Measurements from ENCODE around the gene PIK3CA. TPM values are rescaled to one million over a fixed set of nuclear protein-coding genes. Genes with fewer than 3 reads are reported as not detected.
"Not testable (repeated sequence)": the region's sequence is repeated elsewhere in the genome, so short reads cannot be mapped to it uniquely, and the experiment has no call there.

PIK3CA gene
- total RNA-seq, 1 donor from 2014 or later, result 20.1 TPM

- TF ChIP-seq POLR2AphosphoS5 (IDR thresholded peaks at IDR 0.05; ENCODE audit: insufficient read depth in 1 of 2, low read depth in 1 of 2), result no peak
- TF ChIP-seq POLR2A (IDR thresholded peaks at IDR 0.05), result no peak
- TF ChIP-seq CTCF (IDR thresholded peaks at IDR 0.05), result no peak
- no peak overlapping the region for H3K4me3 ChIP-seq
- H3K4me1 ChIP-seq, result no peaks in the 10 kb centered on the region
- peaks cover 0 to 32% of the 10 kb centered on the region in 2 donors for H3K36me3 ChIP-seq
- H3K27me3 ChIP-seq, result no peaks in the 10 kb centered on the region
- no peaks in the 10 kb centered on the region for H3K9me3 ChIP-seq
- intact Hi-C loops (cut with DNase I), result no loop called here
- no peak overlapping the region for H3K27ac ChIP-seq
- no peak for DNase-seq (ENCODE audit: extremely low spot score in 2 of 2)
These were observed 81.0 kb downstream of the PIK3CA start for GRCh38 chr3:179229177-179229576.

DNA sequence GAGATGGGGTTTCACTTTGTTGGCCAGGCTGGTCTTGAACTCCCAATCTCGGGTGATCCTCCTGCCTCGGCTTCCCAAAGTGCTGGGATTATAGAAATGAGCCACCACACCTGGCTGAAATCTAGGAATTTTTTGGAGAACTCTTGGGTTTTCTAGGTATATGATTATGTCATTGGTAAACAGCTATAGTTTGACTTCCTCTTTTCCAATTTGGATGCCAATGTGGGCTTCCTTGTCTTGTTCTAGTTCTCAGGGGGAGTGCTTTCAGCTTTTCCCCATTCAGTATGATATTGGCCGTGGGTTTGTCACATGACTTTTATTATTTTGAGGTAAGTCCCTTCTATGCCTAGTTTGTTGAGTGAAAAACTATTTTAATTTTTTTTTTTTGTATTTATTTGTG, 84.9 kb downstream of the PIK3CA start:
- no peak for DNase-seq (ENCODE audit: extremely low spot score in 2 of 2)
- no peaks in the 10 kb centered on the region for H3K27me3 ChIP-seq
- H3K9me3 ChIP-seq, result no peaks in the 10 kb centered on the region
- peaks cover 0 to 23% of the 10 kb centered on the region in 2 donors for H3K36me3 ChIP-seq
- no peak overlapping the region for H3K27ac ChIP-seq
- intact Hi-C loops (cut with DNase I), result no loop called here
- TF ChIP-seq CTCF (IDR thresholded peaks at IDR 0.05) (no peak), POLR2A (IDR thresholded peaks at IDR 0.05) (no peak), POLR2AphosphoS5 (IDR thresholded peaks at IDR 0.05; ENCODE audit: insufficient read depth in 1 of 2, low read depth in 1 of 2) (no peak)
- H3K4me1 ChIP-seq, result no peaks in the 10 kb centered on the region
- no peak overlapping the region for H3K4me3 ChIP-seq

GRCh38 chr3:179234199-179234598, 86.0 kb downstream of the PIK3CA start:
- intact Hi-C loops (cut with DNase I), result no loop called here
- Histone ChIP-seq H3K27me3 (no peaks in the 10 kb centered on the region), H3K27ac (no peak overlapping the region), H3K4me3 (no peak overlapping the region), H3K9me3 (no peaks in the 10 kb centered on the region), H3K36me3 (peaks cover 0 to 23% of the 10 kb centered on the region in 2 donors), H3K4me1 (no peaks in the 10 kb centered on the region)
- DNase-seq (ENCODE audit: extremely low spot score in 2 of 2), result no peak
- TF ChIP-seq CTCF (IDR thresholded peaks at IDR 0.05), result no peak
- TF ChIP-seq POLR2A (IDR thresholded peaks at IDR 0.05), result no peak
- TF ChIP-seq POLR2AphosphoS5 (IDR thresholded peaks at IDR 0.05; ENCODE audit: insufficient read depth in 1 of 2, low read depth in 1 of 2), result no peak

GRCh38 chr3:179236669-179237301, 88.6 kb downstream of the PIK3CA start:
- Histone ChIP-seq H3K27ac (no peak overlapping the region), H3K27me3 (no peaks in the 10 kb centered on the region), H3K9me3 (no peaks in the 10 kb centered on the region), H3K36me3 (peaks cover 0 to 12% of the 10 kb centered on the region in 2 donors), H3K4me1 (no peaks in the 10 kb centered on the region), H3K4me3 (no peak overlapping the region)
- no peak for DNase-seq (ENCODE audit: extremely low spot score in 2 of 2)
- TF ChIP-seq CTCF (IDR thresholded peaks at IDR 0.05), result no peak
- TF ChIP-seq POLR2A (IDR thresholded peaks at IDR 0.05), result no peak
- TF ChIP-seq POLR2AphosphoS5 (IDR thresholded peaks at IDR 0.05; ENCODE audit: insufficient read depth in 1 of 2, low read depth in 1 of 2), result no peak
- intact Hi-C loops (cut with DNase I), result no loop called here

GRCh38 chr3:179240299-179240698, 92.1 kb downstream of the PIK3CA start:
- H3K4me1 ChIP-seq; H3K27me3 ChIP-seq; H3K27ac ChIP-seq; H3K9me3 ChIP-seq; intact Hi-C loops (cut with DNase I); H3K36me3 ChIP-seq; H3K4me3 ChIP-seq; DNase-seq (ENCODE audit: extremely low spot score in 2 of 2): not testable (repeated sequence)

- DNase-seq (ENCODE audit: extremely low spot score in 2 of 2); intact Hi-C loops (cut with DNase I): not testable (repeated sequence)
These were observed 94.7 kb downstream of the PIK3CA start for GRCh38 chr3:179242859-179243258.

More at GRCh38 chr3:179242859-179243258, 94.7 kb downstream of the PIK3CA start:
- H3K36me3 ChIP-seq, H3K4me1 ChIP-seq, H3K9me3 ChIP-seq, H3K27ac ChIP-seq, H3K4me3 ChIP-seq, H3K27me3 ChIP-seq: not testable (repeated sequence)

Data from vagina (tissue), 2 donors.